Keratinocyte (primary cell): ENCODE measurements around the gene KLK11. TPM values are rescaled to one million over a fixed set of nuclear protein-coding genes. Genes with fewer than 3 reads are reported as not detected.

ENCODE experiments used
- DNase-seq: peaks from one replicate; pipeline ENCODE4 v3.0.0-alpha.2; 2011; ENCODE audit warnings: low read depth, missing footprints, low spot score
- FAIRE-seq: peaks from 2 replicates; lab custom pipeline; 2011; peaks lifted over from hg19 to GRCh38; lab: Jason Lieb, UNC
- H2AFZ ChIP-seq: 2 replicates; pipeline ENCODE4 v1.6.0; 2012; ENCODE audit warnings: low read length, control low read depth, inconsistent platforms; ENCODE audit not compliant: control insufficient read depth
- H3K27ac ChIP-seq: 2 replicates; pipeline ENCODE4 v1.5.1; 2011; ENCODE audit warnings: low read length; ENCODE audit not compliant: control insufficient read depth, insufficient read depth
- H3K27me3 ChIP-seq: 3 replicates; pipeline ENCODE4 v1.6.0; 2011; ENCODE audit warnings: low read length; ENCODE audit not compliant: control insufficient read depth, insufficient read depth; ENCODE audit errors: extremely low read depth
- H3K36me3 ChIP-seq, 2 experiments: 2 replicates in 1 of 2; 3 replicates in 1 of 2; pipeline ENCODE4 v1.5.1; 2011; ENCODE audit warnings: low read length in 2 of 2, mild to moderate bottlenecking in 1 of 2; ENCODE audit not compliant: control insufficient read depth in 2 of 2, insufficient read depth in 2 of 2; ENCODE audit errors: extremely low read depth in 1 of 2
- H3K4me1 ChIP-seq: 3 replicates; pipeline ENCODE4 v1.5.1; 2011; ENCODE audit warnings: low read length; ENCODE audit not compliant: control insufficient read depth, insufficient read depth; ENCODE audit errors: extremely low read depth
- H3K4me2 ChIP-seq: 3 replicates; pipeline ENCODE4 v1.6.0; 2011; ENCODE audit warnings: low read depth, low read length; ENCODE audit not compliant: control insufficient read depth, insufficient read depth; ENCODE audit errors: extremely low read depth
- H3K4me3 ChIP-seq, 3 experiments: fragments of 200-600 bp in 1 of 3; sonication (generic) in 1 of 3; 2 replicates in 2 of 3; 3 replicates in 1 of 3; pipeline ENCODE4 v1.5.1; 2011 to 2016; ENCODE audit warnings: low read length in 3 of 3, mild to moderate bottlenecking in 3 of 3, control low read depth in 2 of 3, inconsistent platforms in 1 of 3, low read depth in 1 of 3, mixed read lengths in 1 of 3, mixed run types in 1 of 3, moderate library complexity in 1 of 3; ENCODE audit not compliant: control insufficient read depth in 2 of 3, insufficient read depth in 2 of 3; ENCODE audit errors: extremely low read depth in 1 of 3
- H3K79me2 ChIP-seq: 2 replicates; pipeline ENCODE4 v1.6.0; 2012; ENCODE audit warnings: low read length; ENCODE audit not compliant: control insufficient read depth, insufficient read depth
- H3K9ac ChIP-seq: 3 replicates; pipeline ENCODE4 v1.6.0; 2011; ENCODE audit warnings: low read length; ENCODE audit not compliant: control insufficient read depth, insufficient read depth; ENCODE audit errors: extremely low read depth
- H3K9me1 ChIP-seq: 3 replicates; pipeline ENCODE4 v1.6.0; 2011; ENCODE audit warnings: low read length; ENCODE audit not compliant: control insufficient read depth, insufficient read depth; ENCODE audit errors: extremely low read depth
- H3K9me3 ChIP-seq: 2 replicates; pipeline ENCODE4 v1.5.1; 2012; ENCODE audit warnings: low read depth, low read length; ENCODE audit not compliant: control insufficient read depth
- H4K20me1 ChIP-seq: 3 replicates; pipeline ENCODE4 v1.6.0; 2011; ENCODE audit warnings: low read length; ENCODE audit not compliant: control insufficient read depth, insufficient read depth; ENCODE audit errors: extremely low read depth
- EZH2 ChIP-seq: IDR thresholded peaks from one replicate; pipeline ENCODE4 v1.6.1; 2012; ENCODE audit warnings: inconsistent platforms, mild to moderate bottlenecking, low read length, moderate library complexity
- dilution Hi-C: fragments of 300-500 bp; cut with MboI; formaldehyde crosslinking; loops from one replicate; pipeline ENCODE4 v1.7.0; 2020; ENCODE audit warnings: low sequenced_read_pairs; ENCODE audit not compliant: extremely low pct_ligation_motif_present
- polyA plus RNA-seq, 5 experiments: library from polyadenylated mRNA; depleted of rRNA in 3 of 5; stranded (reverse) in 3 of 5; stranded (forward) in 1 of 5; unstranded in 1 of 5; fragments of >200 nt; gene quantifications; 1 replicate in 1 of 5; 2 replicates in 3 of 5; 3 replicates in 1 of 5; pipeline versions ENCODE4 v1.2.1 to v1.2.3, GENCODE V29; 2011 to 2012; ENCODE audit warnings: missing spikeins in 2 of 5, low read depth in 1 of 5, low replicate concordance in 1 of 5
- TF ChIP-seq, protein P1 (sequence below), 3 experiments: IDR thresholded peaks in 1 of 3; conservative IDR thresholded peaks in 1 of 3; optimal IDR thresholded peaks in 1 of 3; 2 replicates in 2 of 3; 3 replicates in 1 of 3; pipeline versions ENCODE3 to v1.5.1; 2011; ENCODE audit warnings: low read length in 3 of 3, mild to moderate bottlenecking in 3 of 3, moderate library complexity in 2 of 3, control low read depth in 1 of 3, inconsistent platforms in 1 of 3; ENCODE audit not compliant: insufficient read depth in 2 of 3; ENCODE audit errors: extremely low read depth in 1 of 3

The KLK11 gene
- polyA plus RNA-seq, 1 donor (not counting 4 experiments of a cell fraction or from before 2014, with no cell fraction given), result 18.0 TPM

DNA sequence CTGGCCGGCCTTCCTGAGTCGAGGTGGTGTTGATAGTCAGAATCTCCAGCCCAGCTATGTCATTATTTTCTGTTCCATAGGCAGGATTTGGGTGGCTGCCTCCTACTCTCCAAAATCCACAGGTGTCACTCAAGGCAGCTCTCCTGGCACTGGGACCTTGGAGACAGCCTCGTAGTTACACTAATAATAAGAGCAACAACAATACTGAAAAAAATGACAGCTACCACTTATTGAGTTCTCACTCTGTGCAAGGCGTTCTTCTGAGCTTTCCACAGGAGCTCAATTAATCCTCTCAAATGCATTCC, 20.6 kb upstream of the KLK11 start:
- H3K27ac ChIP-seq, result no peak overlapping the region
- H3K36me3 ChIP-seq, result no peaks in the 10 kb centered on the region
- no peaks in the 10 kb centered on the region for H4K20me1 ChIP-seq
- H3K9ac ChIP-seq, result no peak overlapping the region
- H2AFZ ChIP-seq, result no peak overlapping the region
- no peak for DNase-seq
- no peak overlapping the region for H3K4me3 ChIP-seq
- H3K9me1 ChIP-seq, result no peaks in the 10 kb centered on the region
- H3K79me2 ChIP-seq, result no peaks in the 10 kb centered on the region
- no peaks in the 10 kb centered on the region for H3K9me3 ChIP-seq
- no peaks in the 10 kb centered on the region for H3K4me1 ChIP-seq
- TF ChIP-seq, protein P1, sequence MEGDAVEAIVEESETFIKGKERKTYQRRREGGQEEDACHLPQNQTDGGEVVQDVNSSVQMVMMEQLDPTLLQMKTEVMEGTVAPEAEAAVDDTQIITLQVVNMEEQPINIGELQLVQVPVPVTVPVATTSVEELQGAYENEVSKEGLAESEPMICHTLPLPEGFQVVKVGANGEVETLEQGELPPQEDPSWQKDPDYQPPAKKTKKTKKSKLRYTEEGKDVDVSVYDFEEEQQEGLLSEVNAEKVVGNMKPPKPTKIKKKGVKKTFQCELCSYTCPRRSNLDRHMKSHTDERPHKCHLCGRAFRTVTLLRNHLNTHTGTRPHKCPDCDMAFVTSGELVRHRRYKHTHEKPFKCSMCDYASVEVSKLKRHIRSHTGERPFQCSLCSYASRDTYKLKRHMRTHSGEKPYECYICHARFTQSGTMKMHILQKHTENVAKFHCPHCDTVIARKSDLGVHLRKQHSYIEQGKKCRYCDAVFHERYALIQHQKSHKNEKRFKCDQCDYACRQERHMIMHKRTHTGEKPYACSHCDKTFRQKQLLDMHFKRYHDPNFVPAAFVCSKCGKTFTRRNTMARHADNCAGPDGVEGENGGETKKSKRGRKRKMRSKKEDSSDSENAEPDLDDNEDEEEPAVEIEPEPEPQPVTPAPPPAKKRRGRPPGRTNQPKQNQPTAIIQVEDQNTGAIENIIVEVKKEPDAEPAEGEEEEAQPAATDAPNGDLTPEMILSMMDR (optimal IDR thresholded peaks at IDR 0.05 in 1 of 3, IDR thresholded peaks at IDR 0.05 in 1 of 3, conservative IDR thresholded peaks at IDR 0.05 in 1 of 3; ENCODE audit: extremely low read depth in 1 of 3, insufficient read depth in 2 of 3, low read length in 3 of 3), result no peak
- TF ChIP-seq EZH2, result no peak
- dilution Hi-C loops, result no loop called here
- H3K27me3 ChIP-seq, result no peaks in the 10 kb centered on the region
- FAIRE-seq, result peak; percentile 46
- peak overlapping the region; percentile 34 for H3K4me2 ChIP-seq

DNA sequence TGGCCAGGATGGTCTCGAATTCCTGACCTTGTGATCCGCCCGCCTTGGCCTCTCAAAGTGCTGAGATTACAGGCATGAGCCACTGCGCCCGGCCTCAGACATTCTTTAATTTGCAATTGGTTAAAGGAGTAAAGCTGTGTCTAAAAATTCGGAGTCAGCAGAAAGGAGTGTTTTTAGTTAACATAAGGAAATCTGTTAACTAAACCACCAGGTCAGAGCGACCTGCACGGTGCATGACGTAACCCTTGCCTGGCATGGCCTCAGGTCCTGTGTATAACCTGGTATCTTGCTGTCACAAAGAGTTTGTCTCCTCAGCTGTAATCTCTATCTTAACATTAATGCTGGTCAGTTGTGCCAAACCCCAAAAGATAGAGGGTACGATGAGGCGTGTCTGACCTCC, 17.9 kb upstream of the KLK11 start:
- H3K27me3 ChIP-seq, result no peaks in the 10 kb centered on the region

More for the DNA sequence above, 17.9 kb upstream of the KLK11 start:
- FAIRE-seq (no peak), DNase-seq (no peak)
- no peak overlapping the region for H2AFZ ChIP-seq
- TF ChIP-seq, protein P1 (optimal IDR thresholded peaks at IDR 0.05 in 1 of 3, IDR thresholded peaks at IDR 0.05 in 1 of 3, conservative IDR thresholded peaks at IDR 0.05 in 1 of 3; ENCODE audit: extremely low read depth in 1 of 3, insufficient read depth in 2 of 3, low read length in 3 of 3), result no peak
- TF ChIP-seq EZH2, result no peak
- H3K4me1 ChIP-seq, result no peaks in the 10 kb centered on the region
- dilution Hi-C loops, result no loop called here
- no peaks in the 10 kb centered on the region for H4K20me1 ChIP-seq
- H3K4me3 ChIP-seq, result no peak overlapping the region
- H3K9ac ChIP-seq, result no peak overlapping the region
- H3K9me3 ChIP-seq, result no peaks in the 10 kb centered on the region
- H3K36me3 ChIP-seq, result no peaks in the 10 kb centered on the region
- H3K4me2 ChIP-seq, result no peak overlapping the region
- H3K27ac ChIP-seq, result no peak overlapping the region
- H3K79me2 ChIP-seq, result no peaks in the 10 kb centered on the region
- H3K9me1 ChIP-seq, result no peaks in the 10 kb centered on the region
